HEK293T (cell line): Measurements from ENCODE around the gene RPL31.

Experiments
- CTCF ChIA-PET: fragments of 350-600 bp; formaldehyde crosslinking; extraction: SDS; loops from one replicate; lab custom pipeline; 2021; ENCODE audit warnings: antibody characterized with exemption, inconsistent platforms; lab: Yijun Ruan, JAX
- POLR2A ChIA-PET: fragments of 350-600 bp; formaldehyde crosslinking; extraction: SDS; loops from one replicate; lab custom pipeline; 2020; ENCODE audit warnings: antibody characterized with exemption, inconsistent platforms; lab: Yijun Ruan, JAX
- DNase-seq: peaks from one replicate; pipeline ENCODE4 v3.0.0; 2012; ENCODE audit warnings: mixed read lengths; ENCODE audit errors: extremely low spot score
- ARNT ChIP-seq: fragments of 450-650 bp; IDR thresholded peaks from 2 replicates; pipeline ENCODE4 v1.6.1; 2017; ENCODE audit warnings: mild to moderate bottlenecking
- BHLHE40 ChIP-seq: fragments of 450-650 bp; IDR thresholded peaks from 2 replicates; pipeline ENCODE4 v1.6.1; 2016; ENCODE audit warnings: mild to moderate bottlenecking, moderate library complexity, borderline replicate concordance
- CTBP1 ChIP-seq: fragments of 450-650 bp; IDR thresholded peaks from 2 replicates; pipeline ENCODE4 v1.6.1; 2016; ENCODE audit warnings: borderline replicate concordance
- ELF4 ChIP-seq: fragments of 450-650 bp; IDR thresholded peaks from 2 replicates; pipeline ENCODE4 v1.6.1; 2017; ENCODE audit warnings: antibody characterized with exemption
- FOXA1 ChIP-seq: fragments of 450-650 bp; IDR thresholded peaks from 2 replicates; pipeline ENCODE4 v1.6.1; 2016; ENCODE audit warnings: mild to moderate bottlenecking
- FOXK2 ChIP-seq: fragments of 450-650 bp; IDR thresholded peaks from 2 replicates; pipeline ENCODE4 v1.6.1; 2016; ENCODE audit warnings: mild to moderate bottlenecking
- FOXM1 ChIP-seq: fragments of 450-650 bp; IDR thresholded peaks from 2 replicates; pipeline ENCODE4 v1.6.1; 2017; ENCODE audit warnings: mild to moderate bottlenecking, borderline replicate concordance
- HDGF ChIP-seq: fragments of 450-650 bp; IDR thresholded peaks from 2 replicates; pipeline ENCODE4 v1.6.1; 2017; ENCODE audit warnings: antibody characterized with exemption, borderline replicate concordance
- L3MBTL2 ChIP-seq: fragments of 450-650 bp; conservative IDR thresholded peaks from 2 replicates; pipeline ENCODE4 v1.6.1; 2016; ENCODE audit warnings: mild to moderate bottlenecking
- LEF1 ChIP-seq: fragments of 450-650 bp; IDR thresholded peaks from 2 replicates; pipeline ENCODE4 v1.6.1; 2017; ENCODE audit warnings: mild to moderate bottlenecking, borderline replicate concordance
- NFRKB ChIP-seq: fragments of 450-650 bp; IDR thresholded peaks from 2 replicates; pipeline ENCODE4 v1.6.1; 2016; ENCODE audit warnings: mild to moderate bottlenecking, moderate library complexity
- SP1 ChIP-seq: fragments of 450-650 bp; IDR thresholded peaks from 2 replicates; pipeline ENCODE4 v1.6.1; 2017
- SUZ12 ChIP-seq: fragments of 450-650 bp; IDR thresholded peaks from 2 replicates; pipeline ENCODE4 v1.6.1; 2016; ENCODE audit warnings: mild to moderate bottlenecking
- TARDBP ChIP-seq: fragments of 450-650 bp; IDR thresholded peaks from 2 replicates; pipeline ENCODE4 v1.6.1; 2016
- ZNF384 ChIP-seq: fragments of 450-650 bp; IDR thresholded peaks from 2 replicates; pipeline ENCODE4 v1.6.1; 2016
- TF ChIP-seq, protein P1 (sequence below): fragments of 450-650 bp; IDR thresholded peaks from 2 replicates; pipeline ENCODE4 v1.6.1; 2016

Gene RPL31

DNA sequence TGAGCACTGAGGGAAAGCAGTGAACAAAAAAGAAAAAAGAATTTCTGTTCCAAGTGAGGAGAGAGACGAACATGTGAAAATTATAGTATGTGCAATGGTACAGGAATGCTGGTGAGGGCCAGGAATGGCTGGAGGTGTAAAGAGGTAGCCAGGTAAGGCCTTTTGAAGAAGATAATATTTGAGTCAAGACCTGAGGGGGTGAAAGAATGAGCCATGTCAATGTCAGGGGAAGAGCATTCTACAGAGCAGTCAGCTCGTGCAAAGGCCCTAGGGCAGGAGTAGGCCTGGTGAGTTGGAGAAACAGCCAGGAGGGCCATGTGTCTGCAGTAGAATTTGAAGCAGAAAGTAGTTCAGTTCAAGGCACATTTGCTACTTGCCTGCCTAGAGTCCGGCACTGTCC lies 12.4 kb upstream of the RPL31 start:
- CTCF ChIA-PET, result no interaction called here
- no peak for DNase-seq
- POLR2A ChIA-PET, result no interaction called here
- TF ChIP-seq FOXK2 (no peak), LEF1 (no peak), TARDBP (no peak), HDGF (no peak), CTBP1 (no peak), FOXA1 (no peak), BHLHE40 (no peak), ZNF384 (no peak), L3MBTL2 (no peak)

DNA sequence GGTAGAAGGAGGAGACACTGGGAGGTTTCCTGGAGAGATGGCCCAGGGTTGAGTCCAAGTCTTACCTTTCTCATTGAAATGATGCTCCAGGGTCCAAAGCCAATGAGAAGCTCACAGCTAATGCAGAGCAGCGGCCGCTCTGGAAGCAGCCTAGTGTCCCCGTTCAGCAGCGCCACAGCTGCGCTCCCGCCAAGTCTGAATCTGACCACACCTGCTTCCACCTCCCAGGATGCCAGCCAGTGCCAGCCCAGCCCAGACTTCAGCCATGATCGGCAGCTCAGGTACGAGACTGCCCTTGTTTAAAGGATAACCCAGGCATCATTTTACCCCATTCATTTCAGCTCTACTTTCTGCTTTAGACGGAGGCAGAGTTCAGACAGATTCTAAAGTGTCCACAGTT lies 11.9 kb upstream of the RPL31 start:
- no peak for DNase-seq
- POLR2A ChIA-PET, result interaction anchor here (2.0 kb wide), 1 partner anchor 12 kb away, joined by 6 read pairs; the partner anchor contains the start of gene RPL31
- TF ChIP-seq HDGF (no peak), ARNT (no peak), FOXM1 (no peak), NFRKB (no peak), FOXA1 (no peak), FOXK2 (no peak), ELF4 (no peak), SP1 (no peak), ZNF384 (no peak)
- TF ChIP-seq, protein P1, sequence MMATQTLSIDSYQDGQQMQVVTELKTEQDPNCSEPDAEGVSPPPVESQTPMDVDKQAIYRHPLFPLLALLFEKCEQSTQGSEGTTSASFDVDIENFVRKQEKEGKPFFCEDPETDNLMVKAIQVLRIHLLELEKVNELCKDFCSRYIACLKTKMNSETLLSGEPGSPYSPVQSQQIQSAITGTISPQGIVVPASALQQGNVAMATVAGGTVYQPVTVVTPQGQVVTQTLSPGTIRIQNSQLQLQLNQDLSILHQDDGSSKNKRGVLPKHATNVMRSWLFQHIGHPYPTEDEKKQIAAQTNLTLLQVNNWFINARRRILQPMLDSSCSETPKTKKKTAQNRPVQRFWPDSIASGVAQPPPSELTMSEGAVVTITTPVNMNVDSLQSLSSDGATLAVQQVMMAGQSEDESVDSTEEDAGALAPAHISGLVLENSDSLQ, result no peak
- CTCF ChIA-PET, result no interaction called here

- ChIA-PET CTCF (interaction anchor here (1.0 kb wide), 1 partner anchor 381 kb away, joined by 3 read pairs; no protein-coding TSS in a partner anchor), POLR2A (interaction anchor here (2.0 kb wide), 1 partner anchor 11 kb away, joined by 6 read pairs; the partner anchor contains the start of gene RPL31)
- DNase-seq, result no peak
- TF ChIP-seq FOXK2 (no peak), ZNF384 (no peak), FOXA1 (no peak), FOXM1 (no peak), NFRKB (no peak), LEF1 (no peak), SP1 (no peak), SUZ12 (no peak), HDGF (no peak), BHLHE40 (no peak), ELF4 (no peak), TARDBP (no peak)
- TF ChIP-seq, protein P1, result no peak
Observed at GRCh38 chr2:100990650-100991403, 11.3 kb upstream of the RPL31 start.

DNA sequence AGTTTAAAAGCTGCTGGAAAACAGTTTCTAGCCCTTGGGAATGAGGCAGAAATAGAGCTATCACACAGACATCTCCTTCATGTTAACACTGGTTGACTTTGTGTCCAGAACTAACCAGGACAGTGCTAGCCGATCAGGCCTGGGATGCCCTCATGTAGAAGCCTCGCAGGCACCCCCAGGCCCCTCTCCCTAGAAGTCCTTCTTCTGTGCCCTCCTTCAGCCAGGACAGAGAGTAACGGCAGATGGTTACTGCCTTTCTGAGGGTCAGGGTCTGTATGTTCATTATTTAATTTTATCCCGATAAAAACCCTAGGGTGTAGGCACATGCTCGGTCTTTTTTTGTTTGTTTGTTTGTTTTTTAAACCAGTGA lies 10.7 kb upstream of the RPL31 start:
- CTCF ChIA-PET, result interaction anchor here (1.0 kb wide), 1 partner anchor 381 kb away, joined by 3 read pairs; no protein-coding TSS in a partner anchor

GRCh38 chr2:100992262-100992661 lies 9.8 kb upstream of the RPL31 start:
- no peak for TF ChIP-seq L3MBTL2
- TF ChIP-seq LEF1, result no peak
- no peak for TF ChIP-seq NFRKB
- TF ChIP-seq ELF4, result no peak
- no peak for TF ChIP-seq ZNF384
- no peak for TF ChIP-seq FOXM1
- TF ChIP-seq FOXK2, result no peak
- no peak for TF ChIP-seq SUZ12
- TF ChIP-seq HDGF, result no peak
- no peak for TF ChIP-seq CTBP1
- no peak for TF ChIP-seq FOXA1
- TF ChIP-seq BHLHE40, result no peak
- TF ChIP-seq, protein P1, result no peak
- CTCF ChIA-PET, result no interaction called here
- POLR2A ChIA-PET, result interaction anchor here (2.0 kb wide), 1 partner anchor 10 kb away, joined by 6 read pairs; the partner anchor contains the start of gene RPL31
- DNase-seq, result no peak

More for the DNA sequence above, 10.7 kb upstream of the RPL31 start:
- DNase-seq, result no peak
- no peak for TF ChIP-seq SUZ12
- TF ChIP-seq SP1, result no peak
- TF ChIP-seq HDGF, result no peak
- no peak for TF ChIP-seq ARNT
- TF ChIP-seq ELF4, result no peak
- no peak for TF ChIP-seq TARDBP
- POLR2A ChIA-PET, result interaction anchor here (2.0 kb wide), 1 partner anchor 11 kb away, joined by 6 read pairs; the partner anchor contains the start of gene RPL31

- no peak for TF ChIP-seq ARNT
- no peak for TF ChIP-seq ELF4
- TF ChIP-seq FOXA1, result no peak
- TF ChIP-seq ZNF384, result no peak
- TF ChIP-seq SUZ12, result no peak
- no peak for DNase-seq
- ChIA-PET POLR2A (interaction anchor here (0.8 kb wide), 1 partner anchor 9 kb away, joined by 5 read pairs; the partner anchor contains the start of gene RPL31), CTCF (no interaction called here)
Observed at GRCh38 chr2:100993294-100993693, 8.8 kb upstream of the RPL31 start.
